Mucosa of gallbladder (tissue), 1 donor: ENCODE results near the gene SRGAP1. TPM values are rescaled to one million over a fixed set of nuclear protein-coding genes. Genes with fewer than 3 reads are reported as not detected.

Experiments
- DNase-seq: peaks from one replicate; pipeline ENCODE4 v3.0.0-alpha.2; 2020; ENCODE audit warnings: low spot score
- total RNA-seq: library from RNA; stranded (reverse); gene quantifications from one replicate; pipeline ENCODE4 v1.2.1, GENCODE V29; 2021
- donor health status: DM: no; HTN: no; CAD: no.

SRGAP1 gene
- total RNA-seq, 1 donor from 2014 or later: 13.5 TPM

DNA sequence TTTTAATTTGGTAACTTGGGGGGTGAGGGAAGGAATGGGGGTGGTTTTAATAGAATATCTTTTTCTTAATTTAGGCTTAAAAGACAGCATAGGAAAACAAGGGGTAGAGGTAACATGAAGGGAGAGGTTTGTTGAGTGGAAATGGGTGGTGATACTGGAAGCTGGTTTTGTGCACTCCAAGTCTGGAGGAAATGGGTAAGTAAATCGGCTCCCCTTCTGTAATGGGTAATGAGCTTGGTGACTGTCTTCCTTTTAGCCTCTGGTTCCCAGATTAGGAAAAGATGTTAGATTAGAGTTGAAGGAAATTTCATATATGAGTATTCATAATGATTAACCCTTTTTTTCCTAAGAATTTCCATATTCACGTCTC is 122.1 kb downstream of the SRGAP1 start:
- no peak for DNase-seq

DNA sequence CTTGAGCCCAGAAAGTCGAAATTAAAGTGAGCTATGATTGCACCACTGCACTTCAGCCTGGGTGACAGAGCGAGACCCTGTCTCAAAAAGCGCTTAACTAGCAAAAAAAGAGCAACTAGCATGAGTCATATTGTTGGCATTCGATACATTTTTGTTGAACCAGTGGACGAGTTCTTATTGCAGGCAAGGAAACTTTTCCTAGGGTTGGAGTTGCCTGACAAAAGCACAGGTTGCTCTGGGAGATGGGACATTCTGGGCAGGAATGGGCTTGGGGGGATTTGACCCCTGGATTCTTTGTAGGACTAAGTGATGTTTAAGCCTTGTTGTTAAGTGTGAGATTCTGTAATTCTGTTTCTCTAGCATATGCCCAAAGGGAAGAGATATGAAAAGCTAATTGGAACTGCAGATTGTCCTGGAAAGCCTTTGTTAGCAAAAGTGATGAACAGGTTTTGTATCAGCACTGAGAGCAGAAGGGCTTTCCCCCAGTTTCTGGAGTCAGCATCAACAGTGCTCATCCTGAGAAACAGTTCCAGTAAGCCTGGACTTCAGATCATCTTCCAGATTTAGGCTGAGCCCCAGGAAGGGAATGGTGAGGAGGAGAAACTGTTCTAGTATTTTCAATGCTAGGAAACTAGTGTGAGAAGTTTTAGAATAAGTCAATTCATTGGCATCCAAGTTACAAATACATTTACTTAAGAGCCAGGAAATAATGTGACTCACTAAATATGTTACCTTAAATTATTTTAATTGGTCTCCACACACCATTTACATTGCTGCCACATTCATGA is 123.1 kb downstream of the SRGAP1 start:
- no peak for DNase-seq

DNA sequence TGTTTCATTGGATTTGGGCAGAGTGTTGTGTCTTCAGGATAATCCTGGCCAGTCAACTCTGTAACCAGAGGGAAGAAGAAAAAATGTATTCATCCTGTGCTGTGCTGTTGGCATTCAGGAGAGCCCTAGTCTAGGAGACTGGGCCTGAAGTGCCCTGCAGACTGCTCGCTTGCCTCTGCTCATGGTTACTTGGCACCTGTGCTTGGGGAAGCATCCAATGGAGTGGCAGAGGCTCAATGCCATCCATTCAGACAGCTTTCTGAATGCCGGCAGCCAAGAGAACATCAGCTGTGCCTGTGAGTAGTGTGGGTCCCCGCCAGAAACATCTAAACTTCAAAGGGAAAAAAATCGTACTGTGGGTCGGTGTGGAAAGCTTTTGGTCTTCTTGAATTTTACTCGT is 124.2 kb downstream of the SRGAP1 start:
- DNase-seq: no peak

DNA sequence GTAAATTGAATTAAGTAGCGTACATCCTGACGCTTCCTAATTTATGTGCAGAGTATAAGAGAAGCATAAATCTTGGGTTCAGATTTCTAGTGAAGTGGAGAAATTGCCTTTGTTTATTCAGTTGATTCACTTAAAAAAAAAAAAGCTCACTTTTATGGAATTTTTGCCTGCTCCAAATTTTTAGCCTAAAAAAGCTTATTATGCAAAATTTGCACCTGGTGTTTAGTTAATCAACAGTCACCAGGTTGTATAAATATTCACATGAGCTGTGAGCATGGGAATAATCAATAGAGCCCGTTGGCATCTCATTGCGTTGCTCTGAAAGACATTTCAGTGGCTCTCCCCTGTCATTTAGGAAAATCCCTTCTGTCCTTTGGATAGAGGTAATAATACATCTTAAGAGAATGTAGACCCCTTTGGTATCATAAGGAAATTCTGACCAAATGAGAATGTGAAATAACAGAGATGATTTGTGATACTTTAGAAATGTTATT is 132.4 kb downstream of the SRGAP1 start:
- DNase-seq: no peak

DNA sequence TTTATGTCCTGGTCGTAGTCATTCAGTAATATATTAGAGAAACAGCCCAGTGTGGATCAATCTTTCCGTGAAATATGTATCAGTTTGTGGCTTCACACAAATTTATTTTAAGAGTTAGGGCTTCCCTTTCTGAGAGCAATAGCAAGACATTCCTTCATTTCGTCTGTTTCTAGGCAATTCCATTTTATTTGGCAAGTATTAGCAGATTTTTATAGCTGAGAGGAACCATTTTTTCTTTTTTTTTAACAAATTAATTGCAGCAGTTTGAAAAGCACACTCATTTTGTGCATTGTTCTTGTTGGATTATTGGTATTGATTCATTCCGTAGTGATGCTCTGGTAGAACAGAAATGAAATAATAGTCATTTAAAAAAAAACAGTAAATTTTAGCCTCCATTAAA is 132.9 kb downstream of the SRGAP1 start:
- DNase-seq: no peak

DNA sequence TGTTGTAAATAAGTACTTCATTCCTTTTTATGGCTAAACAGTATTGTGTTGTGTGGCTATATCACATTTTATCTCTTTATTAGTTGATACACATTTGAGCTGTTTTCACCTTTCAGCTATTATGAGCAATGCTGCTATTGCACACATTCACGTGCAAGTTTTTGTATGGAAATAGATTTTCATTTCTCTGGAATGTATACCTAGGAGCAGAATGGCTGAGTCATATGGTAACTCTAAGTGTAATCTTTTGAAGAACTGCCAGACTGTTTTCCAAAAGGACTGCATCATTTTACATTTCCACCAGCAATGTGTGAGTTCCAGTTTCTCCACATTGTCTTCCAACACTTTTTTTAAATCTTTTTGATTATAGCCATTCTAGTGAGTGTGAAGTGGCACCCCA is 134.0 kb downstream of the SRGAP1 start:
- DNase-seq: no peak

DNA sequence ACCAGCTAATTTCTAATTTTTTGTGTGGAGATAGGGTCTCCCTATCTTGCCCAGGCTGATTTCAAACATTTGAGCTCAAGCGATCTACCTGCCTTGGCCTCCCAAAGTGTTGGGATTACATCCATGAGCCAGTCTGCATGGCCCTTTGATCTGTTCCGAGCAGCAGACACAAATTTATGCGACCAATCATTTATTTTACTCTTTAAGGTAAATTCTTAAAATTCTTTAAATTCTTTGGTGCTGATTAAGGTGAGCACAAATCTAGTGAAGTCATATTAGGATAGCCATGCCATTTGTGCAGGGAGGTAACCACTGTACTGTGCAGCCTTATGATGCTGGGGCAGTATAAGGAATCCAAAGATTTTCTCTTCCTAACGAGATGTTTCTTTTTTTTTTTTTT is 135.7 kb downstream of the SRGAP1 start:
- no peak for DNase-seq

DNA sequence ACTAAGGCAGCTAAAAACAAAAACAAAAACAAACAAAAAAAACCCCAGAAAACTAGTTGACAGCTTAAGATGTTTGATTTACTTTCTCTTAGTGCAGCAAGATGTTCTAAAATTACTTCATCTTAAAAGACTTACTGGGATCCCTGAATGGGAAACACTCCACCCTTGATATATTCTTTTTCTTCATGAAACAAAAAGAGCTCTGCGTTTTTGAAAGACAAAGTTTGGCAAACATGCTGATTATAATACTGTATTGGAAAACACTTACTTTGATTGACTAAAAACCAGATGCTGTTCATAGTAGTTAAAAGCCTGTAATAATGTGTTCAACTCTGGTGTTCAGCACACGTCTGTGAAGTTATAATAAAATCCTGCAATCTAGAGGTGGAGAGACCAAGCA is 136.8 kb downstream of the SRGAP1 start:
- DNase-seq: no peak

DNA sequence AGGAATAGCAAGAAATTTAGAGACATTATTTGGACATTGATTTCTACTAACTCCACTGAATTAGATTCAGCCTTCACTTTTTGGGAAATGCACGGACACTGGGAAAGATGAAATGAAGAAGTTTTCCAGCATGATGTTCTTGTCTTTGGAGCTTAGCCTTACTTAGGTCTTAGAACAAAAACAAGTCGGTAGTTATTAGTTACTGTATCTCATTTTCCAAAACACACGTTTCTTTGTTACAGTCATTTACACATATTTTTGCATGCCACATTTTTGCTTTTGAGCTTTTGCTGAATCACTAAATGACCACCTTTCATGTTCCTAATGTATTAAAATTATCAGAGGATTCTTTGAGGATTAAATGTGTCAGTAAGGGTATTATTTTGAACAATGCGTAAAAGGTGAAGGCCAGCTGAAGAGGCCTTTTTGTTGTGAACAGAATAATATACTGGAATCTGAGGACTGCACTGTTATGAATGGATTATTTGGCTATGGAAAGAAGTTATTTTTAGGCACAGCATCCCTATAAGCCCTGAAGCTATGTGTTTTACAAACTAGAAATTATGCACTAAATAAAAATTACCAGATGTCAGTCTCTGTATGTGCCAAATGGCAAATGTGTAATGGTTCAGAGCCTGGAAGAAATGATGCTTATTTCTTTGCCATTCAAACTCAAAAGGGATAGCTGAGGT is 138.2 kb downstream of the SRGAP1 start:
- no peak for DNase-seq

DNA sequence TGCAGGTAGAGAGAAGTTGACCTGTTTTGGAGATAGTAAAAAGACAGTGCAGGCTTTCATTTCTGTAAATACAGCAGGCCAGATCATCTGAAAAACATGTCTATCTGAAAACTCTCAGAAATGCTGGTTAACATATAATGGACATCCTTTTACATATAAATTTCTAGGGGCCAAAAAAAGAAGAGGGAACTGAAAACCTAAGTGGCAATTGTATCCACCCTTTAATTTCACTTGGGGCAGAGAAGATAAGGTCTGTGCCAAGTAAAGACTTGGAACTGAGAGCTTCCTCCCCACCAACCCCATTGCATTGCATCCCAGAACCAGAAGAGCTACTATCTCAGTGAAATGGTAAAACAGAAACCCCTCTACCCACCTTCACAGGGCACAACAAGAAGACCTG is 141.0 kb downstream of the SRGAP1 start:
- no peak for DNase-seq

DNA sequence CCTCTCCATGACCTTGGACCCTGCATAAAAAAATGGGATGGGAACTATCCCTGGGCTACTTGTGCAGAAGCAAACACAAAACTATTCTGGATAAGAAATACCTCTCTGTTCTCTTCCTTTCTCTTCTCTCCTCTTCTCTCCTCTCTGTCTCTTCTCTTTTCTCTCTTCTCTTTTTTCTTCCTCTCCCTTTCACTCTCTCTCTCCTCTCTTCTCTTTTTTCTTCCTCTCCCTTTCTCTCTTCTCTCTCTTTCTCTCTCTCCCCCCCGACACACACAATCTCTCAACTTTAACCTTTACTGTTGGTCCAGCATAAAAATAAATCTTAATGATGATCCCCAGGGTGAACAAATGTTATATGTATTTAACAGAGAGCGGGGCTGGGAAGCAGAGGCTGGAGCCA is 141.4 kb downstream of the SRGAP1 start:
- DNase-seq: no peak

DNA sequence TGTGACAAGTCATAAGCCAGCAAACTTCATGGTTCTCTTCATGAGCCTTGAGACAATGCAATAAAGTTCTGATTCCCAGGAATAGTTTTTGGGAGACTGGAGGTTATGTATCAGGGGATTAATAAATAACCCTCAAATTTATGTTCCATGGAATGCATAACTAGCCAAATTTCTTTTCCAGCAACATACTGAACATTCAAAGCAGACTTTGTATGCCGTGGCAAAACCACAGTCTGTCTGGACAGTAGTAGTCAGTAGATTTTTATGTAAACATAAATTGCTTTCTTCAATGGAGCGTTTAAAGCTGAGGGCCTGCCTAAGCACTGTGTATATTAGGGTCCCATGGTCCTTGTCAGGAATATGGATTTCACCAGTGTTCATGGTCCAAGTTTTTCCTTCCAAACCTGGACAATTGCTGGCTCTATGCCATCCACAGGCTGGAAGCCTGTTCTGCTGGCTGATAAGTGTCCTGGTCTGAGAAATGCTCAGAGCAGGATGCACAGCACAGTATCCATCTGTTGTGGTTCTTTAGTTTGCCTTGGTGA is 144.9 kb downstream of the SRGAP1 start:
- DNase-seq: no peak

DNA sequence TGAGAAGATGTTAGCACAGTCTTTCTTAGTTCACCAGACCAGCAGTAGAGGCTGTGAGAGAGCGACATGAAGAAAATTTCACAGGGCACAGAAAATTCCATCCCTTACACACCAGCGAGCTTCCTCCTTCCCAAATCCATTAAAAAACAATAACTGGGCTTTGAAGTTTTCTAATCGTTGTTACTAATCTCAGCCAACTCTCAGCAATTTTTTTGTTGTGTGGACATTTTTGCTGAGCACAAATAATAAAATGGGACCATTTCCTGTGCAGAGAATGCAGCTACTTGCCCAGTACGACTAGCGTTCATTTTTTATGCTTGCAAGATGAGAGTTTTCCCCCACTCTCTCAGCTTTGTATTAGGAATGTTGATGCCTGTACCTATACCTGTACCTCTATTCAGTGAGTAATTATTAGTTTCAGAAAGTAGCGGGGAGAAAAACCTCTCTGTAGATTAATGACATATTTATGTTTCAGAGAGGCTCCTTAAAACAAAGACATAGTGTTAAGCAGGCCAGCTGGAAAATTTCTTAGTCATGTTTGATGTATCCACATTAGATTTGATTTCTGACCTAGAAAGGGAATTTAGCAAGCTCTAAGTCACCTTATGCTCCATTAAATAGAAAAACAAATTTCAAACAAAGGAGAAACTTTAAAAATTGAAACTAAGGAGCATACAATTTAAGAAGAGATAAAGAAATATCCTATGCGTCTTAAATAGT is 146.5 kb downstream of the SRGAP1 start:
- DNase-seq: no peak

DNA sequence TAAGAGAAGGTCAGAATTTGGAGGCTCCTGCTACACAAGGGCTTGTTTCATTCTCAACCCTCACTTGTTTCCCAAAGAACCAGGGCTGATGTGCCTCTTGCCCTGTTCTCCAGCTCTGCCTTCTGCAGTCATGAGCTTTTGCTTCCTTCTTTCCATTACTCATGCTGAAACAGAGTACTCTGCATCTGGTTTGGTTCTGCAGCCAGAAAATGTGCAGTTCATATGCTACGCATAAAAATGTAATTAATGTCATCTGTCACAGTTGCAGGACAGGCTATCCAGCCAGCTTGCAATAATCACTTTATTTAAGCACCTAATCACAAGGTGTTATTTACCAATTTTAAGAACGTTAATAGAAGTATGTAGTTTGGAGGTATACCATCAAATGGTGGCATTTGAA is 150.2 kb downstream of the SRGAP1 start:
- DNase-seq: no peak

DNA sequence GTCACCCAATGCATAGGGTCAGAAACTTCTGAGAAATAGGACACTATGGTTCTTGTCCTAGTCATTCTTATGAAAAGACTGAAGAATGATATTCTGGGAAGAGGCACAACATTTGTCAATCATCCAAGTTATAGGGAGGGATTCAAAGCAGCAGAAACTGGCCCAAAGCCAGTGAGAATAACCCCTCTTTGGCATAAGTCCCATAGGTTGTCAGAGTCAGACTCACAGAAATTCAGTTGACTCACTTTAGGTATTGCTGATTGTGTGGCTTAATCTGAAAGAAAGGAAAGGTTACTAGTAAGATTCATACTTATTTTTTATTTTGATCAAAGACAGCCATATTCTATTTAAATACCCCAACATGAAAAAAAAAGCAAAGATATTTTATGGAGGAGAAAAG is 151.0 kb downstream of the SRGAP1 start:
- DNase-seq: no peak

DNA sequence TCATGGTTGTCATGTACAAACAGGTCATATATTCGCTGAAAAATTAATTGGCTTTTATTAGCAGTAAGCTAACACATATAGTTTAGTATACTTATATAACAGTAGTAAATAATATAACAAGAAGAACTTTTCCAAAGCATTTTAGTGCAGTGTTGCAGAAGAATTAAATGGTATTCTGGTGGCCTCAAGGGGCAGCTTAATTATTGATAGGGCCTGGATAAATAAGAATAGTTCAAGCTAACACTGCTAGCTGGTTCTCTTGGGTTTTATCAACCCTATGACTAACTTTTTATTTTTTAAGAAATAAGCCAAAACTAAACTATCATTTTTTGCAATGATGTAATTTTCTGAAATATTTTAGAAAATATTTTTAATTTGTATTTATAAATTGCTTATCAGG is 152.1 kb downstream of the SRGAP1 start:
- DNase-seq: no peak

DNA sequence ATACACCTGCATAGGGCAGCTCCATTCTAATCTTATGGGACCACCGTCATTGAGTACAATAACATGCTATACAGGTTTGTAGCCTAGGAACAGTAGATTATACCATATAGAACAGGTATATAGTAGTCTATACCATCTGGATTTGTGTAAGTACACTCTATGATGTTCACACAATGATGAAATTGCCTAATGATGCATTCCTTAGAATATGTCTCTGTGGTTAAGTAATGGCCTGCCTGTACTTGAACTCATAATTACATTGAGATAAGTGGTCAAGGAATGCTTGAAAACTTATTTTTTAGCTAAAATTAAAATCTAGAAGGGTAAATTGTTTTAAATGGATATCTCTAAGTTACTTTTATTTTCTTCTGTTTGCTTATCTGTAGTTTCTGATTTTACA is 152.7 kb downstream of the SRGAP1 start:
- DNase-seq: no peak

DNA sequence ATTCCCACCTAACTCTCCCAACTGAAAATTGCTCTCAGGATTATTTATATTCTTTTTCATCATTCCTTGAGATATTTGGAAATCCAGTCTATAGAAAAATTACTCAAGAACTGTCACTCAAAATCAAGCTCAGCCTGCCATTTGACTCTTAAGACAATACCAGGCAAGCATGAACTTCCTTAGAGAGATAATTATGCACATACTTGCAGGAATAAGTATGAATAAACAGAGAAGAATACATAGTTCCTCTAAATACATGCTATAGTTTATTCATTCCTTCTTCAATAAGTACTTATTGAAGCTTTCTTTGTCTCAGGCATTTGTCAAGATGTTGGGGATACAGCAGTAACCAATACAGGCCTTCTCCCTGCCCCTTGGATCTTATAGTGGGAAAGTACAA is 154.1 kb downstream of the SRGAP1 start:
- DNase-seq: no peak

DNA sequence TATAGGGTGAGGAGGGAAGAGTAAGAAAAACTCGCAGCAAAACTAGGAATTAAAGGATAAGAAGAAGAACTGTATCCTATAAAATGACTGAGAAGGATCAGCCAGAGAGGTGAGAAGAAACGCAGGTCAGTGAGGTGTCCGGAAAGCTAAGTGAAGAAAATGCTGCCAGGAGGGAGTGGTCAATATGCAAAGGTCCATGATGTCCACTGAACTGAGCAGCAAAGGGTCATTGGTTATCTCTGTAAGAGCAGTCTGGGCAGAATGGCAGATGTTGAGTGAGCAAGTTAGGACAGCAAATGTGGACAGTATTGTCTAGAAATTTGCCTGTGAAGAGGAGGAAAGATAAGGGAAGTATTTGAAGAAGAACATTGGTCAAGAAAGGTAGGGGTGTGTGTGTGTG is 155.4 kb downstream of the SRGAP1 start:
- DNase-seq: no peak

DNA sequence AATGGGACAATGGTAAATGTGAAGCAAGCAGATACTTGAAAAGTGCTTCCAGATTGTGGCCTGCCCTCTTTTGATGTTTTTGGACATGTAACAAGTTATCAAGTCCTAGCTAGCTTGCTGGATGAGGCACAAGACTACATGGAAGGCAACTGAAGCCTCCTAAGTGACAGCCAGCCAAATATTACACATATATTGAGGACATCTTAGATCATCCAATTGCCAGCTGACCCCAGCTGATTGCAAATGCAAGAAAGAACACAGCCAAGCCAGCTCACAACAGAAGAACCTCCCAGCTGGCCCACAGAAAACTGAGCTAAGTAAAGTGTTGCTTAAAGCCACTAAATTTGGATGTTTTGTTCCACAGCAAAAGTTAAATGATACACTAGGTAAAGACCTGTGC is 156.9 kb downstream of the SRGAP1 start:
- DNase-seq: no peak

DNA sequence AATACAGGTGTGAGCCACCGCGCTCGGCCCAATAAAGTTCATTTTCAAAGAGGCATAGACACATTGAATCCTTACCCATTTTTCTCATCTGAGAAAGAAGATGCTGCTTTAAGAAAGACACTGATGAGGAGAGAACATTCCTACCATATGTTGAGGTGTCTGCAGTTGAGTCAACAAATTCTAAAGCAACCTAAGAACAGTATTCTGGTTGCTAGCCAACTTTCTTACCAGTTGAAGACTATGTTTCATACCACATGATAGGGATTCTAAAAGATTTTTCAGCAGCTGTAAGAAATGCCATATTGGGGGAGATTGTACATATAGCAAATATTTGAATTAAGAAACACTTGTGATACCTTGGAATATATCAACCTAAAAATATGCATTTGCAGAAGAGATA is 160.1 kb downstream of the SRGAP1 start:
- DNase-seq: no peak

DNA sequence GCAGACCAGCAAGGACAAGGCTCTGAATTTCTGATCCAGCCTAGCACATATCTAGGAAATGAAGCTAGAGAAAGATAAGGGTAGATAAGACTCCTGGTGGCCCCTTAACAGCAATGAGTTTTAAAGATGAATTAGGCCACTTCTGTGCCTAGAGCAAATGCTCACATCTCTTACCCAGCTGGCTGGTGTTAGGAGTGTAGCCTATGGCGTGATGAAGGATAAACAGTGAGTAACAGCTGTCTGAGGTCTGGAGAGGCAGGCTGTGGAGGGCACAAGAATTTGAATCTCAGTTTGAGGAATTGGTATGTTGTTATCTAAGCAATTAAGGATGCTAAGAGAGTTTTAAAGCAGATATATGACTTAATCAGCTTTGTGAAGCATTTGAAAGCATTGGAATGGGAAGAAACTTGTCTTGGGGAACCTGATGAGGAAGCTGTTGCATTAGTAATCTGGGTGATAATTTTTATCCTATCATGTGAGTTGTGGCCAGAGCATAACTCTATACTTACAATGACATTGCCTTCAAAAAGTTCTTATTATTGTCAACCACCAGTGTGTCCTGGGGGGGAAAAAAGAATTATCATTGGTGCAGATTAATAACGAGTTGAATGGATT is 161.8 kb downstream of the SRGAP1 start:
- no peak for DNase-seq
